AG08395 (cell line): Measurements from ENCODE around the gene CPAMD8.
"Not testable (repeated sequence)": the region's sequence is repeated elsewhere in the genome, so short reads cannot be mapped to it uniquely, and the experiment has no call there.

Experiments used
- DNase-seq: peaks from one replicate; pipeline ENCODE4 v3.0.0; 2012; ENCODE audit warnings: mixed read lengths, low spot score

Gene CPAMD8

DNA sequence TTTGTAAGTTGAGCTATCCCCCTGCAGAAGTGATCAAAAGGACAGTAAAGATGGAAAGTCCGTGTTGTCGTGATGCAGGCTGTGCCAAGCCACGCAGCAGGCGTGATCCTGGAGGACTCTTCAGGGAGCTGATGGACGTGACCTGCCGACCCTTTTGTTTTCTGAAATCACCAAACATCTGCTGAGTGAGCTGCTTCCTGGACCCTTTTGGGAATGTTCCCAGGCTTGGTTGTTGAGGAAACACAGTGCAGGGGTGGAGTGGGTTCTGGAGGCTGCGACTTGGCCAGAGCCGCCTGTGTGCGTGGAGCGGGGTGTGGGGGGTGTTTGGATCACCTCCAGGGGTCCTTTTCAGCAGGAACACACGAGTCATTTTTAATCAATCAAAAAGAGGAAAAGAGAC is 15.4 kb upstream of the CPAMD8 start:
- DNase-seq = no peak

DNA sequence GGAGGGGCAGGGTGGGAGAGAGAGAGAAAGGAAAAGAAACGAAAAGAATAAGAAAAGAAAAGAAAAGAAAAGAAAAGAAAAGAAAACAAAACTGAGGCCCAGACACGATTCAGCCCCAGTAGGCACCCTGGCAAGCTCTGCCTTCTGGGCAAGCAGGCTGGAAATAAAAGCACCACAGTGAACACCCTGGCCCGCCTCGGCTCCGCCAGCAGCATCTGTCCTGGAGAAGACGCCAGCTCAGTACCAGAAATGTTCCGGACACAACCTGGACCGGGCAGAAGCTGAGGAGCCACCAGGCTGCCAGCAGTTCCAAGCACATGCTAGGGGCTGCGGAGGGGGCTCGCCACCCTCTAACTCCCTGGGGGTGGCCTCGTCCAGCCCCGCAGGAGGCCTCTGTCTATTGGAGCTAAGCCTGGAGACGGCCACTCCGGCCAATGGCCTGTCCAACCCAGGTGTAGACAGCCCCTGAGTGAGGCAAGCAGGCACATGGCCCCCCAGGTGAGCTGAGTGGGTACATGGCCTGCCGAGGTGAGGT is 11.4 kb upstream of the CPAMD8 start:
- DNase-seq = no peak

DNA sequence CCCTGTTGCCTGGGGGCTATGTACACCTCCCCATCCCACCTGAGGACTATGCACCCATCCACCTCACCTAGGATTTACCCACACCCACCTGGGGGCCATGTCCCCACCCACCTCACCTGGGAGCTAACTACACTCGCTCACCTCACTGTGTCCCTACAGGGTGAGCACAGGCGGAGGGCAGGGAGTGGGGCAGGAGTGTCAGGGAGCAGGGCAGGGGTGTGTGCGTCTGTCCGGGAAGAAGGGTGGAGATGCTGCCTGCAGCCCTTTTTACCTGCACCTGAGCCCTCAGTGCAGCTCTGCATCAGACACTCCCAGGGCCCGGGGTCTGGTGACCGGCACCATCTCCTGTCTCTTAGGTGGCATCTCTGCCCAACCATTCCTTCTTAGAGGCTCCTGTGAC is 10.6 kb upstream of the CPAMD8 start:
- DNase-seq = no peak

DNA sequence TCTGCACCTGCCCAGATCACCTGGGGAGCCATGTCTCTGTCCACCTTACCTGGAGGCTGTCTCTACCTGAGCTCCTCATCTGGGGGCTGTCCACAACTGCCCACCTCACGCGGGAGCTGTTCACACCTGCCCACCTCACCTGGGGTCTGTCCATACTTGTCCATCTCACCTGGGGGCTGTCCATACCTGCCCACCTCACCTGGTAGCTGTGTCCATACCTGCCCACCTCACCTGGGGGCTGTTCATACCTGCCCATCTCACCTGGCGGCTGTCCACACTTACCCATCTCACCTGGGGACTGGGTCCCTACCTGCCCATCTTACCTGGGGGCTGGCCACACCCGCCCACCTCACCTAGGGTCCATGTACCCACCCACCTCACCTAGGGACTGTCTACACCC is 10.0 kb upstream of the CPAMD8 start:
- no peak for DNase-seq

DNA sequence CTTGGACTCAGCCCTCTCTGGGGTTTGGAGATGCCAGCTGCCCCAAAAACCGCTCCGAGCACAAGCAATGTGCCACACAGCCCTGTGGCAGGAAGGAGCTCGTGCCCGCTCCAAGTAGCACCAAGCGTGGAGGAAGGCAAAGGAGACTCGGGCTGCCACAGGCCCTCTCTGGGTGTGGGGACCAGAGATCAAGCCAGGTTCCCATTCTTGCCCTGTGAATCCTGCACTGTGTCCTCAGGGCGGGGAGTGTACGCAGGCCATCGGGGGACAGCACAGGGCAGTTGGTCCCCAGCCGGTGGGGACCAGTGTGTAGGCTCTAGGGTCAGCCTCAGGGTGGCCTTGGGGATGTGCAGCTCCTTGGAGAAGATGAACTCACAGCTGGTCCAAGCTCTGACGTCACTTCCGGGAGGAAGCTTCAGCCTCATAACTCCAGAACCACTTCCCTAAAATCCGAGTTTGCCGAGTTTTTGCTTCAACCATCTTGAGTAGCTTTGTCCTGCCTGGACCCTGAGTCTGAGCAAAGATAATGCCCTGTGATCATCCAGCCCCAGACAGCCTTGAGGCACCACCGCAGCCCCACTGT is 9.3 kb upstream of the CPAMD8 start:
- DNase-seq = no peak

DNA sequence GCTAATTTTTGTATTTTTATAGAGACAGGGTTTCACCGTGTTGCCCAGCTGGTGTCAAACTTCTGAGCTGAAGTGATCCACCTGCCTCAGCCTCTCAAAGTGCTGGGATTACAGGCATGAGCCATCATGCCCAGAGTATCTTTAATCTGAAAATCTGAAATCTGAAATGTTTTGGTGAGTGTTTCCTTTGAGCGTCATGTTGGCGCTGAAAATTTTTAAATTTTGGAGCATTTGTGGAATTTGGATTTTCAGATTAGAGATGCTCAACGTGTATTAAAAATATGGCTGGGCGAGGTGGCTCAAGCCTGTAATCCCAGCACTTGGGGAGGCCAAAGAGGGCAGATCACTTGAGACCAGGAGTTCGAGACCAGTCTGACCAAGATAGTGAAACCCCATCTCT is 5.1 kb upstream of the CPAMD8 start:
- DNase-seq = no peak

DNA sequence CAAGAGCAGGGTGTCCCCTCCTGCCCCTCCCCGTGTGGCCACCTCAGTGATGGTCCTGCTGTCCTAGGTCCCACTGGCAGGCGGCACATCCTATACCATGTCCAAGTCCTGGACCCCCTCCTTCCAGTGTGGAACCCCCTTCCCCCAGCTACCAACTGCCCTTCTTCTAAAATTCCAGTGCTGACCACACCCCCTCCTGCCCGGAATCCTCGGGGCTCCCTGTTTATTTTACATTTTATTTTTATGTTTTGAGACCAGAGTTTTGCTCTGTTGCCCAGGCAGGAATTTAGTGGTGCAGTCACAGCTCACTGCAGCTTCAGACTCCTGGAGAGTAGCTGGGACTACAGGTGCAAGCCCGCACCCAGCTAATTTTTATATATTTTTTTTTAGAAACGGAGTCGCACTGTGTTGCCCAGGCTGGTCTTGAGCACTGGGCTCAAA is 945 bp upstream of the CPAMD8 start:
- no peak for DNase-seq

DNA sequence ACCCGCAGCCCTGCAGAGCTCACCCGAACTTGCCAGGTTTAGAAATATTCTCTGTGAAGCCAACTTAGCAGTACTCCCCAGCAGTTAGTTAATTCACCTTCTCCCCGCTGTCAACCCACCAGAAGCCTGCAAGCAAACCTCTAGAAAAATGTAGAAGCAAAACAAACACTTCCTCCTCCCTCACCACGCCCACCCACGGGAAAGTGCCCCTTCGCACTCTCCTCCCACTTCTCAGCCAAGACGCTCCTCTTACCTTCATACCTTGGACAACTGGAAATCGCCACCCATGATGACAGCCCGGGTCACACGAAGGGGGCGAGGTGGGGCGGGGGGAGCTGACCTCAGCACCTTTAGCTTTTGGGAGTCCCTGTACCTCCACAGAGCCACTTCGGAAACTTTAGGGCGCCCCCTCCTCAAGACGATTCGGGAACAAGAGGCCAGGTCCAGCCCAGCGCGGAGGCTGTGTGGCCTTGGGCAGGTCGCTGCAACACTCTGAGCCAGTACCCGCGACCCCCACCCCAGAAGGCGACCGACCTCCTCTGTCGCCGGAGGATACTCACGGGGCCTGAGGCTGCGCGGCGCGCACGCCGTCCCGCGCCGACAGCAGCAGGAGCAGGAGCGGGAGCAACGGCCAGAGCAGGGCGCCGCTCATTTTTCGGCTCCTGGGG is 485 bp downstream of the CPAMD8 start:
- DNase-seq = no peak

DNA sequence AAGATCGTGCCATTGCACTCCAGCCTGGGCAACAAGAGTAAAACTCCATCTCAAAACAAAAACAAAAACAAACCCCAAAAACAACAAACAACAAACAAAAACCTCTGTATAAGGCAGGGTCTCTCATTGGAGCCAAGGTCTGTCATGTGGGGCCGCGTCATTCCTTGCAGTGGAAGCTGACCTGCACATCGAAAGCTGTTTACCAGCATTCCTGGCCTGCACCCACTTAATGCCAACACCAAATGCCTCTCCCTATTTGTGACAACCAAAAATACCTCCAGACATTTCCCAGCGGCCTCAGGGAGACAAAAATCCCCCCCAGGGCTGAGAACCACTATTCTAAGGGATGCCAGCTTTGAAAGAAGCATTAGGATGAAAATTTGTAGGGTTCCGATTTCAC is 1.2 kb downstream of the CPAMD8 start:
- DNase-seq = no peak

DNA sequence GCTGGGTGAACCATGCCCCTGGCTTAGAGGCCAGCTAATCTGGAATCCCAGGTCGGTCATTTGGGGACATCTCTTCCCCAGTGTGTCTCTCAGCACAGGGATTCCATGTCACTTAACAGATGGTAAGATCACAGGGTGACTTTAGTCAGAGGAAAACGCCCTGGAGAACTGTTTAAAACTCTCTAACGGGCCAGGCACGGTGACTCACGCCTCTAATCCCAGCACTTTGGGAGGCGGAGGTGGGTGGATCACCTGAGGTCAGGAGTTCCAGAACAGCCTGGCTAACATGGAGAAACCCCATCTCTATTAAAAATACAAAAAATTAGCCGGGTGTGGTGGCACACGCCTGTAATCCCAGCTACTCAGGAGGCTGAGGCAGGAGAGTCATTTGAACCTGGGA is 1.7 kb downstream of the CPAMD8 start:
- not testable (repeated sequence) for DNase-seq

DNA sequence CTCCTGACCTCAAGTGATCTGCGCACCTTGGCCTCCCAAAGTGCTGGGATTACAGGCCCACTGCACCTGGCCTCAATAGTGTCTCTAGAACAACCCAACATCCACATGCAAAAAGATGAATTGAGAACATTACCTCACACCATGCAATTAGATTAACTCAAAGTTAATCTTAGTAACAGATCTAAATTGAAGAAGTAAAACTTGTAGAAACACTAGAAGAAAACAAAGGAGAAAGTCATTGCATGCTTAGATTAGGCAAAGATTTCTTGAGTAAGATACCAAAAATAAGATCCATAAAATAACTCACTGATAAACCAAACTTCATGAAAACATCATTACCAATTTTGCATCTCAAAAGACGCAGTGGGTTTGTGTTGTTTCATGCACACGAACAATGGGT is 2.8 kb downstream of the CPAMD8 start:
- no peak for DNase-seq

DNA sequence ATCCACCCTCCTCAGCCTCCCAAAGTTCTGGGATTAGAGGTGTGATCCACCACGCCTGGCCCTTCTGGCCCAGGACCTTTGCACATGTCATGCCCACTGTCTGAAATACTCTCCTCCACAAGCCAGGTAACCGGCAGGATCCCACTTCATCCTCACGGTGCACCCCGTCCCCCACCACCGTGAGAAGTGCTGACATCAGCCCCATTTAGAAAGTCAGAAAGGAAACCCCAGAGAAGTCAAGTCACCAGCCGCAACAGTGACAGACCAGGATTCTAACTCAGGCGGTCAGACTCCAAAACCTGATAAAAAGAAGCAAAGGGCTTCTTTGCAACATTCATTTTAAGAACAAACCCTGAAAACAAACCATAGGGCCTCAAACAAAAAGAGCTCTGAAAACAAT is 3.9 kb downstream of the CPAMD8 start:
- DNase-seq = no peak

DNA sequence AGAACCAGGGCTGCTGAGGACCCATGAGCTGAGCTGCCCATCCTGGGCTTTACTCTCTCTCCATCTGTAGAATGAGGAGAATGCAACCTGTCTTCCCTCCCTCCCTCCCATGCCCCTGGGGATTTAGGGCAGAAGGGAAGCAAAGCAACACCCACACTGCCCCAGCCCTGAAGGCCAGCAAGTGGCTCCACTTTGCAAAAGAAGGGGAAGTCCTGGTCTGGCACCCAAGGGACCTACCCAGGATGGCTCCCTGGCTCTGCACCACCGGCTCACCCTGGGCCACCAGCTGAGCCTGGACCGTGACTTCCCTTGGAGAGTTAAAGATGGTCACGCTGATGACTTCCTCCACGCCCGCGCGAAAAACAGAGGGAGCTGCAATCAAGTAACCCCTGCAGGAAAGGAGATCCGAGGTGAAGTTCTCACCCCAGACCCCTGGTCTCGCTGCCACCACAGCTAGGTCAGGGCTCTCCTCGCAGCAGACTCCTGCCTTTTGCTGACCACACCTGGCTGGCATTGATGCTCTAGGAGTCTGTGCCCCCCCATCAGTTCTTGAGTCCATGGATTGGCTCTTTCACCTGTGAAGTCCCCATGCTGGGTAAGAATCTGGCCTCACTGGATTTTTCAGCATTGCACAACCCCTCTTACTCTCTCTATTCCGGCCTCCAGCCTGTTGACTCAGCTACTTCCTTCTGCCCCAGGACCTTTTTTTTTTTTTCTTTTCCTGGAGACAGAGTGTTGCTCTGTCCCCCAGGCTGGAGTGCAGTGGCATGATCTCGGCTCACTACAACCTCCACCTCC is 4.6 kb downstream of the CPAMD8 start:
- no peak for DNase-seq

DNA sequence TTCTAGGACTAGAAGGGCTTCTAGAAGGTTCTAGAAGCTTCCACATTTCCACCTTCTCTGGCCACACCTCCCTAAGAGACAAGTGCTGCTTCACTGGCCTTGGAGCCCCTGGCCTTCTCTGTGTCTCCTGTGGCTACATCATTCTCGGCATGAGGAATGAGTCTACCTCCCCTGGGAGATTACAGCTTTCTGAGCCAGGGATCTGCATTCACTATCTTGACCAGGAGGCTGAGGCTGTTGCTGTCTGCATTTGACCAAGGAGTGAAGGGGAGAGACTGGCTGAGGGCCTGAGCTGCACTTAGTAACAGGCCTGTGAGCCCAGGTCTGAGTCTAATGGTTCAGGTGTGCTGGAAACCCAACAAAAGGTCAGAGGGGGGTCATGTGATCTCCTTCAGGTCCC is 5.3 kb downstream of the CPAMD8 start:
- no peak for DNase-seq

DNA sequence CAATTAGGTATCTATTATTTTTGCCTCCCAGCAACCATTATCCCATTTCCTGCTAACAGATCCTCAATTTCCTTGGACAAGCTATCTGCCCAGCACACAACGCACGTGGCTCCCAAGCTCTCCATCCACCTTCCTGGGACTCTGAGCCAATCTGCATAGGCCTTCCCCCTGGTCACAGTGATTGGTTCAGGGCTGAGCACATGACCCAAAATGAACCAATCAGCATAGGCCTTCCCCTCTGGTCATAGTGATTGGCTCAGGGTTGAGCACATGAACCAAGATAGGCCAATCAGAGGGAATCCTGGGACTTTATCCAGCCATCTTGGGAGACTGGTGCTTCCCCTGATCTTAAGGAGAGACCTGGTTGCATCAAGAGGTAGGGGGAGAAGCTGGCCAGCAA is 5.8 kb downstream of the CPAMD8 start:
- DNase-seq = no peak

DNA sequence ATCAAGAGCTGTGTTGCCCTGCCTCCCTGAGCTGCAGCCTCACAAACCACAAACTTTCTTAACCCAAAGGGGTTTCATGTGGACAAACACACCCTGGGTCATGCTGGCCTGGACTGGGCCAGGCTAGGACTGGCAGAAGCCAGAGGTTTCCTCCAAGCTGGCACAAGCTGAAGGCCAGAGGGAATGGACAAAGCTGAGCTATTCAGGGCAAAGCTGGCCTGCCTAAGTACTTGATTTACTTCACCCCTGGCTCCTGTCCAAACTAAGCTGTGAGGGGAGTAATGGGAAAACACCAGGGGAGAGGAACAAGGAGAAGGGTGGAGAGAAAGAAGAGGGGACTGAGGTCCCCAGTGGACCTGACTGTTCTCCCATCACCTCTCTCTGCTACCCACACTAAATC is 6.2 kb downstream of the CPAMD8 start:
- no peak for DNase-seq

DNA sequence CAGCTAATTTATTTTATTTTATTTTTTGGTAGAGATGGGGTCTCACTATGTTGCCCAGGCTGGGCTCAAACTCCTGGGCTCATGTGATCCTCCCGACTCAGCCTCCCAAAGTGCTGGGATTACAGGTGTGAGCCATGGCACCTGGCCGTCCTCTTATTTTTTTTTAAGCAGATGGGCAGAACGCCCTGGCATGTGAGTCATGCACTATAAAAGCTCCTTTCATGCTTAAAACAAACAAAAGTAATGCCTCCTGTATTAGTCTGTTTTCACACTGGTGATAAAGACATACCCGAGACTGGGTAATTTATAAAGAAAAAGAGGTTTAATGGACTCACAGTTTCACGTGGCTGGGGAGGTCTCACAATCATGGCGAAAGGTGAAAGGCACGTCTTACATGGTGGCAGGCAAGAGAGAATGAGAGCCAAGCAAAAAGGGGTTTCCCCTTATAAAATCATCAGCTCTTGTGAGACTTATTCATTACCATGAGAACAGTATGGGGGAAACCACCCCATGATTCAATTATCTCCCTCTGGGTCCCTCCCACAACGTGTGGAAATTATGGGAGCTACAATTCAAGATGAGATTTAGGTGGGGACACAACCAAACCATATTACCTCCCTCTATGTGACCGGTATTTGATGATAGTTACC is 12.3 kb downstream of the CPAMD8 start:
- DNase-seq = not testable (repeated sequence)

DNA sequence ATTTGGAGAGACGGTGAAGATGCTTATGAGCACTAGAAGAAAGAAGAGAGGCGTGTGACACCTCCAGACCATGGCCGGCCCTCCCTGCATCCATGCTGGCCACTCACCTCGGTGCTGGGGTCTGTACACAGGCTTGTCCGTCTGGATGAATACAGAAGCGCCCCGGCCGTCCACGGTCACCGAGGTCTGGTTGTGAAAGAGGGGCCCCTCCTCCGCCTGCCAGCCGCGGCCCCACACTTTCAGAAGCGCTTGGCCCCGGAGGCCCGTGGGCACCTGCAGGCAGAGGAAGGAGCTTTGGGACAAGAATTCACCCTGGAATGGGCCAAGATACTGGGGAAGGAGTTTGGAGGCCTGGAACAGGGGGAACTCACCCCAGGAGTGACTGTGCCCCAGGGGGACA is 15.1 kb downstream of the CPAMD8 start:
- DNase-seq = no peak

DNA sequence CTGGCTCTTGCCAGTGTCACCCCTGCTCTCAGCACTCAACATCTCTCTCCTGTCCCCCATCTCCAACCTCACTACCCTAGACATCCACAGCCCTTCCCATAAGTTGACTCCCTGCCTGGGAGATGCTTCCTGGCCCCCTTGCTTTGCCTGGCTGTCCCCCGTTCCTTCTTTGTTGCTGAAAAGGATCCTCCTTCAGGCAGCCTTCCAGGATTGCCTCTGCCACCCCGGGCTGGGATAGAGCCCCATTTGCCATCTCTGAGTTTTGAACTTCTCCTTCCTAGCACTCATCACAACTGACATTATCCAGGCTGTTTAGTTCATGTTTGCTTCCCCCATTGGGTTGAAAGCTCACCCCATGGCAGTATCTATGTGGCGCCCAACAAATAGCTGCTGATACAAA is 20.0 kb downstream of the CPAMD8 start:
- DNase-seq = no peak

DNA sequence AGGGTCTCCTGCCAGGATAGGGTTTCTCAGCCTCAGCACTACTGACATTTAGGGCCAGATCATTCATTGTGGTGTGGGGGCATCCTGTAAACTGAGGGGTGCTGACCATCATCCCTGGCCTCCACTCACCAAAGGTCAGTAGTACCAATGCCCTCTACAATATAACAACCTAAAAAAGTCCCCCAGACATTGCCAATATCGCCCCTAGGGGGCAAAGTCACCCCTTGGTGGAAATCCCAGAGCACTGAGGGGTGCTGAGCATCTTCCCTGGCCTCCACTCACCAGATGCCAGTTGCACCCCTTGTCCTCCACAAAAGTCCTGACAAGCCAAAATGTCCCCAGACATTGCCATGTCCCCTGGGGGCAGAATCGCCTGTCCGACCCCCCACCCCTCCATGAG is 21.6 kb downstream of the CPAMD8 start:
- DNase-seq = no peak

DNA sequence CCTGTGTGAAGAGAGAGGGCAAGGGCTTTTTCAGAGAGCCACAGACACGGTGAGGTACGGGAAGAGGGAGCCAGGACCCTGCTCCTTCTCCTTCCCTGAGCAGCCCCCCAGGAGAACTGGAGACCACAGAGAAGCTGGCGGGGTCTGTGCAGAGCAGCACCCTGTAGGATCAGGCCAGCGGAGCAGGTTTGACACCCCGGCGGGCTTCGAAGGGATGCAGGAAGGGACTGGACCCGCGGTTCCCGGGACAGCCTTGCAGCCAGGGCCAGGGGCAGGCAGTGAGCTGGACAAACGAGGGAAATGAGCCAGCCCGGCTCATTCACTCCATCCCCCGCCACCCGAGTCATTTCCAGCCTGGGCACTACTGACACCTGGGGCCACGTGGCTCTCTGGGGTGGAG is 22.2 kb downstream of the CPAMD8 start:
- no peak for DNase-seq

DNA sequence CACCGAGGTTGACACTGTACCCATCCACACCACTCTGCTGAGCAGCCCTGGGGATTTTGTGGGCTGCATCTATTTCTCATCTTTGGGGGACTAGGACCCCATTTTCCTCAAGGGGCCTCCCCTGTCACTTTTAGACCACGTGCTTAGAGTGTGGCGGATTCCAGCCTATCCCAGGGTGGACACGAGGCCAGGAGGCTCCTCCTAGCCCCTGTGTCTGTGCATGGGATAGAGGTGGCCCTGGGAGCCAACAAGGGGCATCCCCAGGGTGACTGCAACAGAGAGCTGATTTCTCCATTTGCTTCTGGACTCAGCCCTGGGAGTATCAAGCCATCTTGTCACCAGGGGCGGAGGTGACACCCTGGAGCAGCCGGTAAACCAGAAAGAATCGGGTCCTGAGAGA is 24.2 kb downstream of the CPAMD8 start:
- no peak for DNase-seq
